GM12878 (cell line): ENCODE data around the gene RNF150. TPM values are rescaled to one million over a fixed set of nuclear protein-coding genes. Genes with fewer than 3 reads are reported as not detected.

Experiments used
- ATAC-seq: fragments of 200-7000 bp; cut with Tn5 transposase; 3 replicates; pipeline ENCODE4 v1.9.1; 2020; ENCODE audit warnings: mild to moderate bottlenecking, moderate library complexity
- BruUV-seq: library from RNA; stranded (reverse); fragments of 400-500 nt; replicated peaks from 2 replicates; lab custom pipeline; 2021; lab: Mats Ljungman, UMichigan
- CTCF ChIA-PET: fragments of 300-600 bp; sonication (Branson Sonifier 250); formaldehyde crosslinking; extraction: SDS; loops from one replicate; lab custom pipeline; 2021; ENCODE audit warnings: inconsistent platforms; lab: Yijun Ruan, JAX
- POLR2A ChIA-PET: fragments of 350-600 bp; formaldehyde crosslinking; extraction: SDS; loops from one replicate; lab custom pipeline; 2021; ENCODE audit warnings: inconsistent platforms; lab: Charles Lee
- RAD21 ChIA-PET: fragments of 300-600 bp; sonication (Branson Sonifier 250); formaldehyde crosslinking; loops from one replicate; lab custom pipeline; 2023; ENCODE audit warnings: antibody characterized with exemption; ENCODE audit not compliant: unreplicated experiment; lab: Charles Lee
- SMC1A ChIA-PET: fragments of 300-600 bp; sonication (Branson Sonifier 250); formaldehyde crosslinking; loops from one replicate; lab custom pipeline; 2023; ENCODE audit not compliant: unreplicated experiment, uncharacterized antibody; lab: Charles Lee
- DNase-seq: peaks from one replicate; pipeline ENCODE4 v3.0.0-alpha.2; 2011; ENCODE audit warnings: low read depth, low spot score
- FAIRE-seq: peaks from 3 replicates; lab custom pipeline; 2011; peaks lifted over from hg19 to GRCh38; lab: Jason Lieb, UNC
- H2AFZ ChIP-seq: 2 replicates; pipeline ENCODE4 v1.6.0; 2011; ENCODE audit warnings: low read depth, low read length, control low read depth; ENCODE audit not compliant: control insufficient read depth
- H3K27ac ChIP-seq: 2 replicates; pipeline ENCODE4 v1.5.1; 2011; ENCODE audit warnings: control low read depth; ENCODE audit not compliant: control insufficient read depth, insufficient read depth
- H3K27me3 ChIP-seq, 2 experiments: replicated peaks in 1 of 2; 2 replicates each; pipeline versions ENCODE4 v1.6.0 to v1.6.1; 2011; ENCODE audit warnings: low read length in 1 of 2; ENCODE audit not compliant: control insufficient read depth in 2 of 2, insufficient read depth in 2 of 2
- H3K36me3 ChIP-seq, 2 experiments: 2 replicates each; pipeline ENCODE4 v1.5.1; 2011; ENCODE audit warnings: low read length in 1 of 2; ENCODE audit not compliant: control insufficient read depth in 2 of 2, insufficient read depth in 2 of 2
- H3K4me1 ChIP-seq: 2 replicates; pipeline ENCODE4 v1.6.1; 2011; ENCODE audit warnings: mild to moderate bottlenecking, low read length, moderate library complexity, mixed read lengths; ENCODE audit not compliant: control insufficient read depth, insufficient read depth
- H3K4me2 ChIP-seq: 2 replicates; pipeline ENCODE4 v1.6.0; 2011; ENCODE audit warnings: control low read depth; ENCODE audit not compliant: control insufficient read depth, insufficient read depth
- H3K4me3 ChIP-seq: fragments of 200-600 bp; sonication (generic); 2 replicates; pipeline ENCODE4 v1.5.1; 2016
- H3K79me2 ChIP-seq: 2 replicates; pipeline ENCODE4 v1.6.0; 2011; ENCODE audit warnings: low read length; ENCODE audit not compliant: control insufficient read depth, insufficient read depth
- H3K9ac ChIP-seq: 2 replicates; pipeline ENCODE4 v1.8.0; 2011; ENCODE audit warnings: low read length, control low read depth, mixed read lengths; ENCODE audit not compliant: control insufficient read depth, insufficient read depth
- H3K9me3 ChIP-seq: replicated peaks from 3 replicates; pipeline ENCODE4 v1.5.1; 2011; ENCODE audit warnings: mild to moderate bottlenecking, low read length; ENCODE audit not compliant: control insufficient read depth, insufficient read depth
- H4K20me1 ChIP-seq: 2 replicates; pipeline ENCODE4 v1.6.0; 2011; ENCODE audit not compliant: control insufficient read depth, insufficient read depth
- CEBPB ChIP-seq, 2 experiments: fragments of 150-350 bp in 1 of 2; IDR thresholded peaks; 2 replicates each; pipeline ENCODE4 v1.6.1; 2012 to 2014; ENCODE audit warnings: low read depth in 2 of 2, low read length in 2 of 2, borderline replicate concordance in 1 of 2, inconsistent platforms in 1 of 2
- CREB1 ChIP-seq: IDR thresholded peaks from 2 replicates; pipeline ENCODE4 v1.6.1; 2012; ENCODE audit warnings: low read depth, mild to moderate bottlenecking, inconsistent platforms
- IKZF2 ChIP-seq, 2 experiments: fragments of 450-650 bp; IDR thresholded peaks; 2 replicates each; pipeline ENCODE4 v1.6.1; 2017; ENCODE audit warnings: mild to moderate bottlenecking in 2 of 2, moderate library complexity in 2 of 2
- MEF2A ChIP-seq: IDR thresholded peaks from 2 replicates; pipeline ENCODE4 v1.6.1; 2011; ENCODE audit warnings: low read depth, mild to moderate bottlenecking, low read length, moderate library complexity; ENCODE audit not compliant: insufficient read depth
- MEF2B ChIP-seq: fragments of 450-650 bp; IDR thresholded peaks from 2 replicates; pipeline ENCODE4 v1.6.1; 2018; ENCODE audit warnings: mild to moderate bottlenecking, moderate library complexity; ENCODE audit not compliant: partially characterized antibody, poor library complexity, severe bottlenecking
- NFXL1 ChIP-seq: fragments of 450-650 bp; IDR thresholded peaks from 2 replicates; pipeline ENCODE4 v1.6.1; 2017; ENCODE audit warnings: antibody characterized with exemption, mild to moderate bottlenecking, borderline replicate concordance
- NFYA ChIP-seq: IDR thresholded peaks from 2 replicates; pipeline ENCODE4 v1.6.1; 2011; ENCODE audit warnings: low read depth, mild to moderate bottlenecking, low read length, improper control_type of control experiment, borderline replicate concordance
- NR2F1 ChIP-seq: fragments of 450-650 bp; conservative IDR thresholded peaks from 2 replicates; pipeline ENCODE4 v1.6.1; 2017; ENCODE audit warnings: mild to moderate bottlenecking
- RUNX3 ChIP-seq: IDR thresholded peaks from 2 replicates; pipeline ENCODE4 v1.6.1; 2012; ENCODE audit warnings: low read length, inconsistent platforms
- SMAD5 ChIP-seq: IDR thresholded peaks from 2 replicates; pipeline ENCODE4 v1.6.1; 2016; ENCODE audit warnings: antibody characterized with exemption, low read depth
- SREBF1 ChIP-seq: IDR thresholded peaks from 2 replicates; pipeline ENCODE4 v1.6.1; 2012; ENCODE audit warnings: mild to moderate bottlenecking, low read length
- SRF ChIP-seq, 2 experiments: IDR thresholded peaks; 2 replicates each; pipeline ENCODE4 v1.6.1; 2011; ENCODE audit warnings: low read depth in 2 of 2, low read length in 2 of 2, mild to moderate bottlenecking in 1 of 2, moderate library complexity in 1 of 2
- SUPT20H ChIP-seq: IDR thresholded peaks from 2 replicates; pipeline ENCODE4 v1.6.1; 2011; ENCODE audit warnings: low read depth, mild to moderate bottlenecking, low read length, moderate library complexity, borderline replicate concordance; ENCODE audit not compliant: control insufficient read depth
- WRNIP1 ChIP-seq: IDR thresholded peaks from 2 replicates; pipeline ENCODE4 v1.6.1; 2011; ENCODE audit warnings: low read depth, low read length, improper control_type of control experiment, borderline replicate concordance
- ZNF217 ChIP-seq: fragments of 450-650 bp; IDR thresholded peaks from 2 replicates; pipeline ENCODE4 v1.6.1; 2017; ENCODE audit warnings: antibody characterized with exemption, mild to moderate bottlenecking
- WGBS: methylation state at CpG from one replicate; pipeline ENCODE4 v1.1.6; 2016; ENCODE audit warnings: low lambda C conversion rate; ENCODE audit not compliant: insufficient replicate concordance, insufficient coverage; ENCODE audit errors: missing lambda C conversion rate; 5-methylcytosine and 5-hydroxymethylcytosine counted together
- in situ Hi-C: fragments of 300-500 bp; cut with MboI; formaldehyde crosslinking; loops from 9 replicates; pipeline ENCODE4 v1.14.3; 2018; ENCODE audit warnings: mixed read lengths
- intact Hi-C: fragments of 100-400 bp; cut with micrococcal nuclease; formaldehyde crosslinking; loops from one replicate; pipeline ENCODE4 v1.14.2; 2022; ENCODE audit not compliant: unreplicated experiment
- polyA plus RNA-seq, 11 experiments: library from polyadenylated mRNA; depleted of rRNA in 4 of 11; unstranded in 6 of 11; stranded (reverse) in 5 of 11; fragments of >200 nt; fragmentation: Nextera tagmentation in 4 of 11; fragmentation: Illumina TruSeq in 1 of 11; extraction: Ambion mirVana in 4 of 11; extraction: Trizol in 1 of 11; gene quantifications; 1 replicate in 1 of 11; 2 replicates in 10 of 11; pipeline versions ENCODE4 v1.2.1 to v1.2.3, GENCODE V29; 2011 to 2016; ENCODE audit warnings: inconsistent platforms in 2 of 11, missing spikeins in 2 of 11, low read depth in 1 of 11
- total RNA-seq, 4 experiments: library from RNA; depleted of rRNA in 3 of 4; stranded (reverse); fragments of >200 nt in 3 of 4; fragmentation: Illumina TruSeq in 1 of 4; extraction: Trizol in 1 of 4; gene quantifications; 2 replicates each; pipeline versions ENCODE4 v1.2.1 to v1.2.3, GENCODE V29; 2013 to 2021
- TF ChIP-seq, protein P1 (sequence below): IDR thresholded peaks from 2 replicates; pipeline ENCODE4 v1.6.1; 2011; ENCODE audit warnings: low read depth, mild to moderate bottlenecking, low read length, moderate library complexity, borderline replicate concordance; ENCODE audit errors: extremely low read depth
- TF ChIP-seq, protein P2 (sequence below): IDR thresholded peaks from 2 replicates; pipeline ENCODE4 v1.6.1; 2012; ENCODE audit warnings: low read length, inconsistent platforms
- TF ChIP-seq, protein P3 (sequence below): fragments of 450-650 bp; IDR thresholded peaks from 2 replicates; pipeline ENCODE4 v1.6.1; 2017; ENCODE audit warnings: low read depth, mild to moderate bottlenecking, moderate library complexity

The RNF150 gene
- total and polyA plus RNA-seq, 10 of the 15 experiments (the other 5 are each of a cell fraction or from before 2014, with no cell fraction given) = 0.01 to 2.3 (median 0.04) TPM; not detected in 6

DNA sequence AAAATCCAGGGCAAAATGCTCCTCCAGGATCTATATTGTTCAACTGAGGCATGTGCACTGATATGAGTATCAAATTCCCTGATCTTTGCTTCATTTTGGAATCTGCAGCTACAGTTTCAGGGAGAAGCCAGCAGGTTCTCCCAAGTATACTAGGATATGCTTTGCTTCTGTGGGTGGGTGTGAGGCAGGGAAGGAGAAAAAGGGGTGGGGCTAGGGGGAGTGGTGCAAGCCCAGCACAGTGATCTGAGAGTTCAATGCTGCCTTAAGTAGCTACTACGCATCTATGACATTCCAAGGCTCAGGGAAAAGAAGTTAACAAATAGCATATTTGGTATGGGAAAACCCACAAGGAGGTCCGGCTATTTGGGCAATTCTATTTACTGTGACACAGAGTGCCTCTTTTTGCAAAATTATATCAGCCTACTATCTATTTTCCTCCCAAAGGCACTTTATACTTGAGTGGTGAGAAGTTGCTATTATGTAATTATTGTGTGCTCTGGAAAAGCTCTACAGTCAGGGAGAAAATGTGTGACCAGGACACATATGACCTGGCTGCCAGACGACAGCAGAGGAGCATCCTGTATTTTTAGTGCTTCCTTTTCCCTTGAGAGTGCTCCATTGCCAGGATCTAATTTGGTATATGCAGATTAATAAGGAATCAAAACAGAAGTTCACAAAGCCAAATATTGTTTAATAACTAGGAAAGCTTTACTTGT is 162.0 kb downstream of the RNF150 start:
- Histone ChIP-seq H3K4me3 (no peak overlapping the region), H4K20me1 (no peaks in the 10 kb centered on the region), H3K79me2 (no peaks in the 10 kb centered on the region), H3K27ac (no peak overlapping the region), H3K9me3 (no peaks in the 10 kb centered on the region), H2AFZ (no peak overlapping the region), H3K4me2 (no peak overlapping the region), H3K9ac (no peak overlapping the region), H3K4me1 (no peaks in the 10 kb centered on the region), H3K36me3 (no peaks in the 10 kb centered on the region), H3K27me3 (no peaks in the 10 kb centered on the region)
- ChIA-PET RAD21 (no interaction called here), POLR2A (no interaction called here), CTCF (no interaction called here), SMC1A (interaction anchor here (1.0 kb wide), 1 partner anchor 40 kb away, joined by 3 read pairs; no protein-coding TSS in a partner anchor)
- no peak for TF ChIP-seq MEF2A
- no peak for TF ChIP-seq SUPT20H
- TF ChIP-seq, protein P1, sequence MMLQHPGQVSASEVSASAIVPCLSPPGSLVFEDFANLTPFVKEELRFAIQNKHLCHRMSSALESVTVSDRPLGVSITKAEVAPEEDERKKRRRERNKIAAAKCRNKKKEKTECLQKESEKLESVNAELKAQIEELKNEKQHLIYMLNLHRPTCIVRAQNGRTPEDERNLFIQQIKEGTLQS = no peak
- TF ChIP-seq, protein P2, sequence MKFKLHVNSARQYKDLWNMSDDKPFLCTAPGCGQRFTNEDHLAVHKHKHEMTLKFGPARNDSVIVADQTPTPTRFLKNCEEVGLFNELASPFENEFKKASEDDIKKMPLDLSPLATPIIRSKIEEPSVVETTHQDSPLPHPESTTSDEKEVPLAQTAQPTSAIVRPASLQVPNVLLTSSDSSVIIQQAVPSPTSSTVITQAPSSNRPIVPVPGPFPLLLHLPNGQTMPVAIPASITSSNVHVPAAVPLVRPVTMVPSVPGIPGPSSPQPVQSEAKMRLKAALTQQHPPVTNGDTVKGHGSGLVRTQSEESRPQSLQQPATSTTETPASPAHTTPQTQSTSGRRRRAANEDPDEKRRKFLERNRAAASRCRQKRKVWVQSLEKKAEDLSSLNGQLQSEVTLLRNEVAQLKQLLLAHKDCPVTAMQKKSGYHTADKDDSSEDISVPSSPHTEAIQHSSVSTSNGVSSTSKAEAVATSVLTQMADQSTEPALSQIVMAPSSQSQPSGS = no peak
- no peak for TF ChIP-seq NFYA
- no peak for TF ChIP-seq SRF (IDR thresholded peaks at IDR 0.05; ENCODE audit: low read depth in 2 of 2, low read length in 2 of 2)
- no peak for TF ChIP-seq NFXL1
- no peak for TF ChIP-seq NR2F1
- TF ChIP-seq WRNIP1 = no peak
- TF ChIP-seq, protein P3, sequence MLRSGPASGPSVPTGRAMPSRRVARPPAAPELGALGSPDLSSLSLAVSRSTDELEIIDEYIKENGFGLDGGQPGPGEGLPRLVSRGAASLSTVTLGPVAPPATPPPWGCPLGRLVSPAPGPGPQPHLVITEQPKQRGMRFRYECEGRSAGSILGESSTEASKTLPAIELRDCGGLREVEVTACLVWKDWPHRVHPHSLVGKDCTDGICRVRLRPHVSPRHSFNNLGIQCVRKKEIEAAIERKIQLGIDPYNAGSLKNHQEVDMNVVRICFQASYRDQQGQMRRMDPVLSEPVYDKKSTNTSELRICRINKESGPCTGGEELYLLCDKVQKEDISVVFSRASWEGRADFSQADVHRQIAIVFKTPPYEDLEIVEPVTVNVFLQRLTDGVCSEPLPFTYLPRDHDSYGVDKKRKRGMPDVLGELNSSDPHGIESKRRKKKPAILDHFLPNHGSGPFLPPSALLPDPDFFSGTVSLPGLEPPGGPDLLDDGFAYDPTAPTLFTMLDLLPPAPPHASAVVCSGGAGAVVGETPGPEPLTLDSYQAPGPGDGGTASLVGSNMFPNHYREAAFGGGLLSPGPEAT = no peak
- TF ChIP-seq CREB1 = no peak
- no peak for TF ChIP-seq SREBF1
- no peak for TF ChIP-seq MEF2B
- no peak for TF ChIP-seq ZNF217
- TF ChIP-seq IKZF2 (IDR thresholded peaks at IDR 0.05) = no peak
- TF ChIP-seq RUNX3 = no peak
- no peak for TF ChIP-seq CEBPB (IDR thresholded peaks at IDR 0.05; ENCODE audit: borderline replicate concordance in 1 of 2, low read depth in 2 of 2, low read length in 2 of 2)
- TF ChIP-seq SMAD5 = no peak
- in situ Hi-C loops (no loop called here), intact Hi-C loops (no loop called here)
- no peak for FAIRE-seq
- DNase-seq = no peak
- no TSS peak for BruUV-seq
- 4% methylated on average over 3 of the region's 3 CpGs for WGBS
- no peak for ATAC-seq
